ENCODE data around the gene BSPRY.
A peak's percentile ranks its signal among the peaks of the same experiment; 100 is the strongest.

Gene BSPRY

GRCh38 chr9:113309204-113309813 is 40.0 kb upstream of the BSPRY start:
- peak; percentile 73 for TF ChIP-seq CTCF (IDR thresholded peaks at IDR 0.05; ENCODE audit: extremely low read depth, insufficient read depth, missing control alignments)
- in situ Hi-C loops (cut with MboI; ENCODE audit: low pct_unique_long_range_greater_than_20kb, low sequenced_read_pairs, unreplicated experiment) = loop anchor here (25.0 kb wide), 1 partner anchor 353 kb away; no protein-coding TSS in a partner anchor
- peak; percentile 60 for DNase-seq (ENCODE audit: low spot score)

- no peak for TF ChIP-seq CTCF (IDR thresholded peaks at IDR 0.05; ENCODE audit: extremely low read depth, insufficient read depth, missing control alignments)
- DNase-seq (ENCODE audit: low spot score) = no peak
- in situ Hi-C loops (cut with MboI; ENCODE audit: low pct_unique_long_range_greater_than_20kb, low sequenced_read_pairs, unreplicated experiment) = loop anchor here (25.0 kb wide), 1 partner anchor 352 kb away; no protein-coding TSS in a partner anchor
Measured at GRCh38 chr9:113310538-113310937, 38.8 kb upstream of the BSPRY start.

GRCh38 chr9:113311961-113312360 is 37.4 kb upstream of the BSPRY start:
- TF ChIP-seq CTCF (IDR thresholded peaks at IDR 0.05; ENCODE audit: extremely low read depth, insufficient read depth, missing control alignments) = no peak
- in situ Hi-C loops (cut with MboI; ENCODE audit: low pct_unique_long_range_greater_than_20kb, low sequenced_read_pairs, unreplicated experiment) = loop anchor here (25.0 kb wide), 1 partner anchor 350 kb away; no protein-coding TSS in a partner anchor
- DNase-seq (ENCODE audit: low spot score) = no peak

- TF ChIP-seq CTCF (IDR thresholded peaks at IDR 0.05; ENCODE audit: extremely low read depth, insufficient read depth, missing control alignments) = no peak
- in situ Hi-C loops (cut with MboI; ENCODE audit: low pct_unique_long_range_greater_than_20kb, low sequenced_read_pairs, unreplicated experiment) = loop anchor here (25.0 kb wide), 1 partner anchor 349 kb away; no protein-coding TSS in a partner anchor
- DNase-seq (ENCODE audit: low spot score) = no peak
Measured at GRCh38 chr9:113313261-113313660, 36.1 kb upstream of the BSPRY start.

GRCh38 chr9:113315231-113315630 is 34.1 kb upstream of the BSPRY start:
- no peak for TF ChIP-seq CTCF (IDR thresholded peaks at IDR 0.05; ENCODE audit: extremely low read depth, insufficient read depth, missing control alignments)
- in situ Hi-C loops (cut with MboI; ENCODE audit: low pct_unique_long_range_greater_than_20kb, low sequenced_read_pairs, unreplicated experiment) = loop anchor here (25.0 kb wide), 1 partner anchor 347 kb away; no protein-coding TSS in a partner anchor
- no peak for DNase-seq (ENCODE audit: low spot score)

- in situ Hi-C loops (cut with MboI; ENCODE audit: low pct_unique_long_range_greater_than_20kb, low sequenced_read_pairs, unreplicated experiment) = loop anchor here (25.0 kb wide), 1 partner anchor 346 kb away; no protein-coding TSS in a partner anchor
- DNase-seq (ENCODE audit: low spot score) = no peak
- no peak for TF ChIP-seq CTCF (IDR thresholded peaks at IDR 0.05; ENCODE audit: extremely low read depth, insufficient read depth, missing control alignments)
Measured at GRCh38 chr9:113316030-113316429, 33.3 kb upstream of the BSPRY start.

All from GM13977 (cell line).